Activated naive CD4-positive, alpha-beta T cell treated with anti-CD3 and anti-CD28 coated beads, Interleukin-2, amount 50 U/mL, for 16 hours (primary cell): ENCODE results near the gene TXNL4A.
"Not testable (repeated sequence)": the region's sequence is repeated elsewhere in the genome, so short reads cannot be mapped to it uniquely, and the experiment has no call there.

Source experiments
- DNase-seq: peaks from one replicate; pipeline ENCODE4 v3.0.0-alpha.2; 2020

Gene TXNL4A

GRCh38 chr18:79963658-79964329 is 24.6 kb downstream of the TXNL4A start:
- no peak for DNase-seq

DNA sequence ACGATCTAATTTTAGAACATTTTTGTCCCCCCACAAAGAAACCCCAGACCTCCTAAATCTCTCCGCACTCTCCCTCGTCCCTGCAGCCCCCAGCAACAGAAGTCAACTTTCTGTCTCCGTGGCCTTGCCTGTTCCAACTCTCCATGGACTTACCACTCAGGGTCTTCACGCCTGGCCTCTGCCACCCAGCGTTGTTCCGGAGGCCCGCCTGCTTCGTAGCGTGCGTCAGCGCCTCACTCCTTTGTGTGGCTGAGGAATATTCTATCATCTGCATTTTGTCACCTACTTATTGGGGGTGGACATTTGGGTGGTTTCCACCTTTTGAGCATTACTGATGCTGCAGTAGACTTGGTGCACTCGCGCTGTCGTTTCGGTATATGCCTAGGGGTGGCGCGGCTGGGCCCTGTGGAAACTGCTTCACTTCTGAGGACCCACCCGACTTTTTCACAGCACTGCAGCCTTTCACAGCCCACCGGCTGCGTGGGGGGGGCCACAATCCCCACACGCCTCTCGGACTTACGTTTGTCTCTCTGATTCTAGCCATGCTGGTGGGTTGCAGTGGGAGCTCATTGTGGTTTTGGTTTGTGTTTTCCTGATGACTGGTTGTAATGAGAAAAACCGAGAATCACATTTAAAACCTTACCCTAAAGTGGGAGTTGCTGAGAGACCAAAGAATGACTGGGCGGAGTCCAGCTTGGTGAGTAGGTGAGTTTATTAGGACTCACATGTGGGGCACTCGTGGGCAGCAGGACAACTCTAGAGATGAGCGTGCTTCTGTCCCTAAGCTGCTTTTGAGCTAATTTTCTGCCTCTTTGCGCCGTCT is 25.3 kb downstream of the TXNL4A start:
- DNase-seq = no peak

DNA sequence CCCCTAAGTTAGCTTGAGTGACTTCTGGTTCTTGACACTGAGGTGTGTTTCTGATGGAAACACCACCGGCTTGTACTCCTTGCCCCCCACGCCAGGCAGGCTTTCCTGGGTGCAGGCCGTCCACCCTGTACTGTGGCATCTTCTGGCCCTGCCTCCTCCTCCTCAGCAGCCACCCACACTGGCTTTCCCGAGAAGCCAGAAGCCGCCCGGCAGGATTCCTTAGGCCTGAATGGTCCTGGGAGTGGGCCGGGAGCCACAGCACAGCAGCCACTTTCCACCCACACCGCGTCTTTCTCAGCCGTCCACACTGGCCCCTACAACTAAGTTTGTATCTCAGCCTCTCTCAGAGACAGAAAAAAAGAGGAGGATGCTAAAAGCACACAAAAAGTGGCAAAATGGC is 26.1 kb downstream of the TXNL4A start:
- DNase-seq = no peak

DNA sequence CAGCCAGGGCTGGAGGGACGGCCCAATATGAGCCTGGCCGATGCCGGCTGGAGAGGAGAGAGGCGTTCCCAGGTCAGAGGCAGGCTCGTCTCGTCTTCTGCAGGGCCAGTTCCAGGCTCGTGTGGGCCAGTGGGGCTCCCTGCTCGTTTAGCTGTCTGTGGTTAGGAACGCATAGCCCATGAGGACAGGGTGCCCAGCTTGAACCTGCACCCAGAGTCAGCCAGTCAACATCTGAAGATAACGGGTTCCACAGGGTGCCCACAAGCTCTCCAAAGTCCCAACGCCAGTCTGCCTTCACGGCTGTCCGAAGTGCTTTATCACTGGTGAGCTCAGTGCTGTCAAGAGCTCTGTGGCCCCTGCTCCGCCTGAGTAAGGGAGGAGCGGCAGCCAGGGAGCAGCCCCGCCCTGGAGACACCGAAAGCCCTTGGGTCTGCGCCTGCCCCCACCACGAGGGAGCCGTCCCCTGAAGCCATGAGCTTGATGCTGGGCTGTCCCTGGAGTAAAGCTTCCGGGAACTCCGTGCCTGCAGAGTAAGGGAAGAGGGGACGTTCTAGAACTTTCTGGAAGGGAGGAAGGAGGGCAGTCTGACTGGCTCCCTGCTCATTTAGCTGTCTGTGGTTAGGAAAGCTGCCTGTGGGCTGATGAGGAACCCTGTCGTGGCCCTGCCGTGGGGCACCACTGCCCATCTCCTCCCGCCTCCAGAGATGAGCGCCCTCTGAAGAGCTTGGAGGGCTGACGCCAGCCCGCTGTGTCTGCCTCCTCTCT is 26.7 kb downstream of the TXNL4A start:
- DNase-seq = no peak

DNA sequence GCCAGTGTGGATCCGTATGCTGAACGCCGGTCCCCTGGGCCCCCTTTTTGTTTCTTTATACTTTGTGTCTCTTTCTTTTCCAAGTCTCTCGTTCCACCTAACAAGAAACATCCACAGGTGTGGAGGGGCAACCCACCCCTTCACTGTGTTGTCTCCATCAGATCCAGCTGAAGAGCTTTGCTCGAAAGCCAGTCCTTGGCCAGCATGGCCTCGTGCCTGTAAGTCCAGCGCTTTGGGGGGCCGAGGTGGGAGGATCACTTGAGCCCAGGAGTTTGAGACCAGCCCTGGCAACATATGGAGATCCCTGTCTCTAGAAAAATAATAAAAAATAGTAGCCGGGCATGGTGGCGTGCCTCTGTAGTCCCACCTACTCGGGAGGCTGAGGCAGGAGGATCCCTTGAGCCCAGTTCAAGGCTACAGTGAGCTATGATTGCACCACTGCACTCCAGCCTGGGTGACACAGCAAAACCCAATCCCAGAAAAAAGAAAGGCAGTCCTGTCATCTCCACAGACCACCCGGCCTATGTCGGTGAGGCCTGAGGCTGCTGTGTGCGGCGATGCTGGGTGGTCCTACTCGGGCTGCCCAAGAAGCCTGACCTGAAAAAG is 27.3 kb downstream of the TXNL4A start:
- DNase-seq = no peak

- not testable (repeated sequence) for DNase-seq
Observed at GRCh38 chr18:79960161-79960801, 28.1 kb downstream of the TXNL4A start.

DNA sequence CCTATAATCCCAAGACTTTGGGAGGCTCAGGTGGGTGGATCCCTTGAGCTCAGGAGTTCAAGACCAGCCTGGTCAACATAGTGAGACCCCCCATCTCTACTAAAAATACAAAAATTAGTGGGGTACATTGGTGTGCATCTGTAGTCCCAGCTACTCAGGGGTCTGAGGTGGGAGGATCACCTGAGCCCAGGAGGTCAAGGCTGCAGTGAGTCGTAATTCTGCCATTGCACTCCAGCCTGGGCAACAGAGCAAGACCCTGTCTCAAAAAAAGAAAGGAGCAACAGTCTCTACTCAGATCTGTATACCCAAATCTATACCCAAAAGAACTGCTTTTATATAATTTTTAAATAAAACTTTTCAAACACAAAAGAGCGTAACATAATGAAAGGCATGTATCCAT is 29.4 kb downstream of the TXNL4A start:
- no peak for DNase-seq

- no peak for DNase-seq
Observed at GRCh38 chr18:79956276-79956675, 32.1 kb downstream of the TXNL4A start.

GRCh38 chr18:79955302-79956075 is 32.9 kb downstream of the TXNL4A start:
- DNase-seq = no peak

DNA sequence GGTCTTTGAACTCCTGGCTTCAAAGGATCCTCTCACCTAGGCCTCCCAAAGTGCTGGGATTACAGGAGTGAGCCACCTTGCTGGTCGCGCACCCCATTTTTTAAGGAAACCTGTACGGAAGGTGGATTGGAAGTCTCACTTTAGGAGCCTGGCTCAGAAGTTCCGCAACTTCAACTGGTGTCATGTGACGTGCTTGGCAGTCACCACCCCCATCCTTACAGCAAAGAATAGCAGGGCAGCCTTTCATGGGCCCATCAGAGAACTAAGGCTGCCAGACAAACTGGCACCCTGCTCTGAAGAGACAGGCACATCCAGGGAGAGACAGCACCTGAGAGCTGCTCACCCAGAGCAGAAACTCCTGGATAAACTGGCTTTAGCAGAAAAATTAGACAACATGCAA is 33.6 kb downstream of the TXNL4A start:
- DNase-seq = no peak

DNA sequence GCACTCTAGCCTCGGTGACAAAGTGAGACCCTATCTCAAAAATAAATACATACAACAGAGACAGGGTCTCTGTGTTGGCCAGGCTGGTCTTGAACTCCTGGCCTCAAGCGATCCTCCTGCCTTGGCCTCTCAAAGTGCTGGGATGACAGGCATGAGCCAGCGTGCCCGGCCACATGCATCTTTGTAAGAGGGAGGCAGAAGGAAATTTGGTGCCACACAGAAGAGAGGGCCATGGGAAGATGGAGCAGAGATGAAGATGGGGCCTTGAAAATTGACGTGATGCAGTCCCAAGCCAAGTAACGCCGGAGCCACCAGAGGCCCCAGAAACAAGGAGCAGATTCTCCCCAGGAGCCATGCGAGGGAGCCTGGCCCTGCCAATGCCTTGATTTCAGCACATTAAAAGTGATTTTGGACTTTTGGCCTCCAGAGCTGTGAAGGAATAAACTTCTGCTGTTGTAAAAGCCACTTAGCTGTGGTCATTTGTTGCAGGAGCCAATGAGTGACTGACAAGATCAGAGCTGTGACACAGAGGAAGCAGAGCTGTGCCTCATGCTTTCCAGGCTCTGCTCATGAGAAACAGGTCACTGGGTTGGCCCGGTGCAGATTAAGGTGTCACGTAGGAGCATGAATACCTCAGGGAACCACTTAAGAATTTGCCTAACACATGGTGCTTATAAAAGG is 34.3 kb downstream of the TXNL4A start:
- DNase-seq = no peak

- DNase-seq = no peak
Observed at GRCh38 chr18:79952996-79953559, 35.3 kb downstream of the TXNL4A start.

GRCh38 chr18:79952456-79952995 is 35.8 kb downstream of the TXNL4A start:
- no peak for DNase-seq

- DNase-seq = peak; percentile 95
Observed at GRCh38 chr18:79951545-79952455, 36.6 kb downstream of the TXNL4A start, which contains the start of gene SLC66A2. SLC66A2 (minus strand) TSS chr18:79951653; CDS start chr18:79950926, 727 bp downstream.

DNA sequence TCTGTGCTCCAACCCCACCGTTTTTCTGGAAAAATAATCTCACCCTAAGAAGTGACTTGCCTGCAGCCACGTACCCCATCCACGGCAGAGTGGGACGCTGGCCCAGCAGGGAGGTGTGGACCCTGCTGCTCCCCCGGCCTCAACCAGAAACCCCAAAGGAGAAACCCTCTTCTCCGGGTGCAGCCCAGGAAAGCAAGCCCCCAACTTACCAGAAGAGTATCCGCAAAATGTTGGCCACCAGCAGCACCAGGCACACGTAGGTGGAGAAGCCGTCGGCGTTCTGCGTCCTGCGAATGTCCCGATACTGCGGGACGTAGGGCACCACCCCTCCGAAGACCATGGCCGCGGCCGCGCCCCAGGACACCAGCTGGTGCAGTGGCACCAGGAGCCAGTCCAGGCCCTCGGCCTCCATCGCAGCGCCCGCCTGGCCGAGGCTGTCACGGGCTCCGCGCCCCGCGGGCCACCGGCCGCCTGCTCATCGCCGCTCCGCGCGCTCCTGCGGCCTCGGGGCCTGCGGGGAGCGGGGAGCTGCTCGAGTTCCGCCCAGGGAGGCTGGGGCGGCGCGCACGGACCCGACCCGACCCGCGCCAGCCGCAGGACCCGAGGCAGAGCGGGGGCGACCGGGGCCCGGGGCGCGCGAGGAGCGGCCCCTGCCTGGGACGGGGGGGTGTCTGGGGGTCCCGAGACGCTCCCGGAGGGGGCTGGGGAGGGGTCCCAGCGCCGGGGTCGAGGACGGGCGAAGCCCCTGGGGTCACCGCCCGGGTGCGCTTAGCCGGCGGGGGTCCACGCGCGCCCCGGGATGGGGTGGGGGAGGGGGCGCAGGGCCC is 37.6 kb downstream of the TXNL4A start:
- DNase-seq = no peak

- no peak for DNase-seq
Observed at GRCh38 chr18:79949697-79950487, 38.5 kb downstream of the TXNL4A start.

DNA sequence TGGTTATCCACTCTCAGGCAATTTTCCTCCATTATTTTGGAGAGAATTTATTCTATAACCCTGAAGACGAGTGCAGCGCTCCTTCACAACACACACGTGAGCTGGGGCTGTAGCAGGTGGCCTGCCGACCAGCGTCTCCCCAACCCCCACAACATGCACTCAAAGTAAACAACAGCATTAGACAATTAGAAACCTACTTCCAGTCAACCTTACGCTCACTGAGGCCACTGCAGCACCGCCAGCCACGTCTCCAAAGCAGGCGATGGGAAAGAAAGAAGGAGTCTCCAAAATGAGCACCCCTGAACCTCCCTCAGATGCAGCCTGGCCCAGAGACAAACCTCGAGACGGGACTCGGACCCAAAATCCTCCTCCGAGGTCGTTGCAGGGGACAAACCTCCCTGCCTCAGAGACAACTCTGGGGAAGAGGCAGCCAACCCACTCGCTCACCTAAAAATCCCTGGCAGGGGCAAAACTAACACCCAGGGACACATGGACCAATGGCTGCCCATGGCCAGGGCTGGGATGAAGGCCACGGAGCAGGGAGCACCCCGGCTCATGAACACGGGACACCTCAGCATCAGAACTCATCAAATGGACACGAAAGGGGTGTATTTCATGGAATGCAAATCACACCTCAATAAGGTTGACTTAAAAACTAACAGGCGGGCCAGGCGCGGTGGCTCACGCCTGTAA is 39.5 kb downstream of the TXNL4A start:
- no peak for DNase-seq
